Measurements from ENCODE around the gene DNAH8.

Gene DNAH8

GRCh38 chr6:39056681-39057080 lies 341.6 kb downstream of the DNAH8 start:
- no peak for DNase-seq

GRCh38 chr6:39057251-39058155 lies 342.4 kb downstream of the DNAH8 start:
- DNase-seq: no peak

- DNase-seq: no peak
These were observed 343.5 kb downstream of the DNAH8 start for GRCh38 chr6:39058471-39059147.

- DNase-seq: no peak
These were observed 344.6 kb downstream of the DNAH8 start for GRCh38 chr6:39059496-39060310.

- no peak for DNase-seq
These were observed 345.5 kb downstream of the DNAH8 start for GRCh38 chr6:39060467-39061160.

GRCh38 chr6:39061182-39061581 lies 346.1 kb downstream of the DNAH8 start:
- DNase-seq: no peak

GRCh38 chr6:39061588-39061987 lies 346.5 kb downstream of the DNAH8 start:
- no peak for DNase-seq

- DNase-seq: no peak
These were observed 347.1 kb downstream of the DNAH8 start for GRCh38 chr6:39062014-39062740.

- DNase-seq: no peak
These were observed 348.4 kb downstream of the DNAH8 start for GRCh38 chr6:39063526-39063925.

- DNase-seq: no peak
These were observed 350.4 kb downstream of the DNAH8 start for GRCh38 chr6:39065561-39065960.

- no peak for DNase-seq
These were observed 353.3 kb downstream of the DNAH8 start for GRCh38 chr6:39068391-39068790.

- DNase-seq: no peak
These were observed 357.7 kb downstream of the DNAH8 start for GRCh38 chr6:39072830-39073229.

GRCh38 chr6:39073471-39074355 lies 358.6 kb downstream of the DNAH8 start:
- no peak for DNase-seq

- DNase-seq: no peak
These were observed 359.4 kb downstream of the DNAH8 start for GRCh38 chr6:39074486-39074885.

- DNase-seq: no peak
These were observed 360.0 kb downstream of the DNAH8 start for GRCh38 chr6:39075010-39075686.

- no peak for DNase-seq
These were observed 360.9 kb downstream of the DNAH8 start for GRCh38 chr6:39075807-39076622.

- DNase-seq: no peak
These were observed 361.8 kb downstream of the DNAH8 start for GRCh38 chr6:39076623-39077535.

GRCh38 chr6:39077882-39078594 lies 362.9 kb downstream of the DNAH8 start:
- no peak for DNase-seq

Measured in activated gamma-delta T cell treated with Interleukin-2 at 50 U/mL for 16 hours (primary cell).